Endothelial cell of umbilical vein (primary cell): Measurements from ENCODE around the gene GATA2. TPM values are rescaled to one million over a fixed set of nuclear protein-coding genes. Genes with fewer than 3 reads are reported as not detected.

Experiments used
- BruUV-seq: library from RNA; stranded (reverse); fragments of 400-500 nt; replicated peaks from 2 replicates; lab custom pipeline; 2021; lab: Mats Ljungman, UMichigan
- CTCF ChIA-PET: fragments of 300-600, 350-600 bp; sonication (Branson Sonifier 250); formaldehyde crosslinking; loops from one replicate; lab custom pipeline; 2021; ENCODE audit warnings: antibody characterized with exemption, inconsistent platforms; lab: Charles Lee
- POLR2A ChIA-PET: fragments of 300-600, 350-600 bp; sonication (Branson Sonifier 250); formaldehyde crosslinking; loops from one replicate; lab custom pipeline; 2021; ENCODE audit warnings: antibody characterized with exemption, inconsistent platforms; lab: Charles Lee
- DNase-seq: peaks from one replicate; pipeline ENCODE4 v3.0.0-alpha.2; 2011; ENCODE audit warnings: low read depth, low spot score
- FAIRE-seq: peaks from 2 replicates; lab custom pipeline; 2011; peaks lifted over from hg19 to GRCh38; lab: Jason Lieb, UNC
- H2AFZ ChIP-seq: 2 replicates; pipeline ENCODE4 v1.6.0; 2012; ENCODE audit warnings: low read depth, low read length, control low read depth, inconsistent platforms
- H3K27ac ChIP-seq: 2 replicates; pipeline ENCODE4 v1.5.1; 2011; ENCODE audit warnings: low read depth, mild to moderate bottlenecking, control low read depth, low read length, moderate library complexity; ENCODE audit not compliant: insufficient read depth
- H3K27me3 ChIP-seq, 2 experiments: 2 replicates each; pipeline versions ENCODE4 v1.6.0 to v1.6.1; 2011; ENCODE audit warnings: low read length in 2 of 2, mixed read lengths in 1 of 2; ENCODE audit not compliant: control insufficient read depth in 2 of 2, insufficient read depth in 2 of 2
- H3K36me3 ChIP-seq, 2 experiments: 2 replicates in 1 of 2; 3 replicates in 1 of 2; pipeline ENCODE4 v1.5.1; 2011; ENCODE audit warnings: low read length in 2 of 2, mild to moderate bottlenecking in 1 of 2, moderate library complexity in 1 of 2; ENCODE audit not compliant: control insufficient read depth in 2 of 2, insufficient read depth in 2 of 2; ENCODE audit errors: extremely low read depth in 1 of 2
- H3K4me1 ChIP-seq: 3 replicates; pipeline ENCODE4 v1.5.1; 2011; ENCODE audit warnings: mild to moderate bottlenecking, low read length; ENCODE audit not compliant: control insufficient read depth, insufficient read depth; ENCODE audit errors: extremely low read depth
- H3K4me2 ChIP-seq: 2 replicates; pipeline ENCODE4 v1.6.1; 2011; ENCODE audit warnings: low read length, control low read depth, mixed read lengths; ENCODE audit not compliant: insufficient read depth
- H3K4me3 ChIP-seq, 3 experiments: fragments of 200-600 bp in 1 of 3; sonication (generic), shearing (Covaris generic) in 1 of 3; replicated peaks in 1 of 3; 2 replicates each; pipeline ENCODE4 v1.5.1; 2011 to 2016; ENCODE audit warnings: control low read depth in 3 of 3, low read length in 3 of 3, mild to moderate bottlenecking in 2 of 3, inconsistent platforms in 1 of 3, low read depth in 1 of 3, moderate library complexity in 1 of 3; ENCODE audit not compliant: insufficient read depth in 1 of 3
- H3K79me2 ChIP-seq: 2 replicates; pipeline ENCODE4 v1.6.0; 2012; ENCODE audit warnings: low read length, inconsistent platforms; ENCODE audit not compliant: control insufficient read depth, insufficient read depth
- H3K9ac ChIP-seq: replicated peaks from 2 replicates; pipeline ENCODE3; 2011; ENCODE audit warnings: low read length, control low read depth; ENCODE audit not compliant: insufficient read depth; ENCODE audit errors: extremely low read depth
- H3K9me1 ChIP-seq: replicated peaks from 3 replicates; pipeline ENCODE4 v1.6.0; 2011; ENCODE audit warnings: mild to moderate bottlenecking, low read length; ENCODE audit not compliant: control insufficient read depth, insufficient read depth; ENCODE audit errors: extremely low read depth
- H3K9me3 ChIP-seq: replicated peaks from 2 replicates; pipeline ENCODE4 v1.5.1; 2012; ENCODE audit warnings: low read length, inconsistent platforms; ENCODE audit not compliant: control insufficient read depth, insufficient read depth
- H4K20me1 ChIP-seq: replicated peaks from 2 replicates; pipeline ENCODE3; 2011; ENCODE audit warnings: mild to moderate bottlenecking, low read length; ENCODE audit not compliant: control insufficient read depth, insufficient read depth; ENCODE audit errors: extremely low read depth
- GATA2 ChIP-seq: IDR thresholded peaks from 2 replicates; pipeline ENCODE4 v1.7.0; 2011; ENCODE audit warnings: low read depth, mild to moderate bottlenecking, moderate library complexity, mixed read lengths, low read length; ENCODE audit not compliant: insufficient read length, insufficient read depth
- MYC ChIP-seq: IDR thresholded peaks from one replicate; pipeline ENCODE4 v1.6.1; 2011; ENCODE audit warnings: mild to moderate bottlenecking, low read depth, low read length
- POLR2A ChIP-seq: IDR thresholded peaks from 2 replicates; pipeline ENCODE4 v1.6.1; 2012; ENCODE audit warnings: low read depth, mild to moderate bottlenecking, control low read depth, low read length
- POLR2AphosphoS5 ChIP-seq: IDR thresholded peaks from 2 replicates; pipeline ENCODE4 v1.6.1; 2012; ENCODE audit warnings: low read depth, mild to moderate bottlenecking, control low read depth, low read length, moderate library complexity; ENCODE audit not compliant: insufficient read depth
- dilution Hi-C: fragments of 300-500 bp; cut with MboI; formaldehyde crosslinking; loops from one replicate; pipeline ENCODE4 v1.15.0; 2019; ENCODE audit warnings: low sequenced_read_pairs; ENCODE audit not compliant: extremely low pct_ligation_motif_present
- intact Hi-C: fragments of 100-400 bp; cut with micrococcal nuclease; formaldehyde crosslinking; loops from one replicate; pipeline ENCODE4 v1.10.0; 2022
- polyA plus RNA-seq, 4 experiments: library from polyadenylated mRNA; depleted of rRNA in 3 of 4; stranded (reverse) in 3 of 4; unstranded in 1 of 4; fragments of >200 nt; gene quantifications; 2 replicates each; pipeline versions ENCODE4 v1.2.1 to v1.2.3, GENCODE V29; 2011 to 2012; ENCODE audit warnings: missing spikeins in 1 of 4
- total RNA-seq: library from RNA; stranded (reverse); gene quantifications from 2 replicates; pipeline ENCODE4 v1.2.3, GENCODE V29; 2021

Gene GATA2
- total and polyA plus RNA-seq, 2 donors (not counting 3 experiments of a cell fraction or from before 2014, with no cell fraction given): 28.8 to 62.2 TPM

DNA sequence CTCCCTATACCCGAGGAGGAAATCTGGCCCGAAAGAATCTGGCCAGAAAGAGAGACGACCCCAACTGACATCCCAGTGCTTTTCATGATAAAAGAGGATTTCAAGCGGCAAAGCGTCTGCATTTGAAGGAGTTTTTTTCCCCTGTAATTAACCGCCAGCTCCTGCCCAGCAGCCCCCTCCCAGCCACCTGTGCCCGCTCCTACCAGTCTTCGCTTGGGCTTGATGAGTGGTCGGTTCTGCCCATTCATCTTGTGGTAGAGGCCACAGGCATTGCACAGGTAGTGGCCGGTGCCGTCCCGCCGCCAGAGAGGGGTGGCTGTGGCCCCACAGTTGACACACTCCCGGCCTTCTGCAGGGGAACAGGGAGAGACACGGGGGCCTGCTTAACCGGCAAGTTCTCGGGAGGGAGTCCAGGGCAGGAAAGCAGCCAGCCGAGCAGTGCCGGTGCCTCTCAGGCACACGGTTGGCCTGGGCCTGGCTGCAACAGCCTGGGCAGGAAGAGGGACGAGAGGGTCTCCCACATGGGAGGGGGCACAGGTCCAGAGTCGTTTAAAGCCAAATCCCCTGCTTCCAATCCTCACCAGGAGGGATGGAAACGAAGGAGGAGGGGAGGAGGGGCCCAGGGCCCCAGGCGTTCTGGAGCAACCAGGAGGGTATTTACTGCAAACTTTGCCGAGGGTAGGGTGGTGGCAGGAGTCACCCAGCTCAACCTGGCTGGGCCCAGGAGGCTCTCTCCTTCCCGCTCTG is 9.2 kb downstream of the GATA2 start:
- FAIRE-seq: peak; percentile 44
- intact Hi-C loops (loop anchor here (1.0 to 5.0 kb wide), 7 partner anchors 58 to 407 kb away; partner anchors contain the start of gene RUVBL1), dilution Hi-C loops (no loop called here)
- Histone ChIP-seq H3K4me2 (peak overlapping the region; percentile 96), H3K9ac (peak overlapping the region; percentile 84), H3K4me3 (peak overlapping the region; percentile 77 to 95 (median 83)), H3K27me3 (no peaks in the 10 kb centered on the region), H3K9me3 (no peaks in the 10 kb centered on the region), H3K36me3 (peaks cover 4 to 24% of the 10 kb centered on the region in 2 experiments), H4K20me1 (no peaks in the 10 kb centered on the region), H3K4me1 (peaks cover 60% of the 10 kb centered on the region), H3K79me2 (peaks cover 82% of the 10 kb centered on the region), H2AFZ (no peak overlapping the region), H3K9me1 (no peaks in the 10 kb centered on the region), H3K27ac (peak overlapping the region; percentile 97)
- CTCF ChIA-PET: interaction anchor here (0.6 to 6.2 kb wide), 19 partner anchors 9 to 389 kb away, joined by 3 to 48 read pairs (median 7); partner anchors contain the start of gene GATA2
- peak; percentile 61 for DNase-seq
- TF ChIP-seq POLR2A: peak; percentile 28
- no peak for TF ChIP-seq GATA2
- TF ChIP-seq POLR2AphosphoS5: peak; percentile 33
- no peak for TF ChIP-seq MYC
- POLR2A ChIA-PET: interaction anchor here (0.8 kb wide), 1 partner anchor 8 kb away, joined by 3 read pairs; no protein-coding TSS in a partner anchor
- no TSS peak for BruUV-seq
